HG03457 (cell line): ENCODE measurements around the gene PCARE.
"Not testable (repeated sequence)": the region's sequence is repeated elsewhere in the genome, so short reads cannot be mapped to it uniquely, and the experiment has no call there.

Experiments used
- ATAC-seq: cut with Tn5 transposase; IDR thresholded peaks from one replicate; pipeline ENCODE4 v1.9.1; 2021; ENCODE audit warnings: moderate number of reproducible peaks; ENCODE audit not compliant: unreplicated experiment

PCARE gene

GRCh38 chr2:29097569-29097968 is 23.2 kb upstream of the PCARE start:
- ATAC-seq: no peak

- ATAC-seq: no peak
Measured at GRCh38 chr2:29096969-29097368, 22.6 kb upstream of the PCARE start.

DNA sequence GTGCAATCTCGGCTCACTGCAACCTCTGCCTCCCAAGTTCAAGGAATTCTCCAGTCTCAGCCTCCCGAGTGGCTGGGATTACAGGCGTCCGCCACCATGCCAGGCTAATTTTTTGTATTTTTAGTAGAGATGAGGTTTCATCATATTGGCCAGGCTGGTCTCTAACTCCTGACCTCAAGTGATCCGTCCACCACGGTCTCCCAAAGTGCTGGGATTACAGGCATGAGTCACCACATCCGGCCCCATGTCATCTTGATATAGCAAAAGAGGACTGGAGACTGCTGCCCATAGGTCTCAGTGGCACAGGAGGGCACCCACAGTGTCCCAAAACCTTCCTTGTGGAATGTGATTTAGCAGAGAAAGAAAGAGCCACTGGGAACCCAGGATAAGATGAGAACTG is 16.0 kb upstream of the PCARE start:
- not testable (repeated sequence) for ATAC-seq

DNA sequence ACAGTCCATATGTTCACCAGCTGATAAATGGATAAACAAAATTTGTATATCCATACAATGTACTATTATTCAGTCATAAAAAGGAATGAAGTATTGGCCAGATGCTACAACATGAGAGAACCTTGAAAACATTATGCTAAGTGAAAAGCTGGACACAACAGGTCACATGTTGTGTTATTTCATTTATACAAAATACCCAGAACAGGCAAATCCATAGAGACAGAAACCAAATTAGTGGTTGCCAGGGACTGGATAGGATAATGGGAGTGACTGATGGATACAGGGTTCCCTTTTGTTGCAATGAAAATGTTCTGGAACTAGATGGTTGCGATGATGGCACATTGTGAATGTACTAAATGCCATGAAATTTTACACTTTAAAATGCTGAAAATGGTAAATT is 10.2 kb upstream of the PCARE start:
- no peak for ATAC-seq

DNA sequence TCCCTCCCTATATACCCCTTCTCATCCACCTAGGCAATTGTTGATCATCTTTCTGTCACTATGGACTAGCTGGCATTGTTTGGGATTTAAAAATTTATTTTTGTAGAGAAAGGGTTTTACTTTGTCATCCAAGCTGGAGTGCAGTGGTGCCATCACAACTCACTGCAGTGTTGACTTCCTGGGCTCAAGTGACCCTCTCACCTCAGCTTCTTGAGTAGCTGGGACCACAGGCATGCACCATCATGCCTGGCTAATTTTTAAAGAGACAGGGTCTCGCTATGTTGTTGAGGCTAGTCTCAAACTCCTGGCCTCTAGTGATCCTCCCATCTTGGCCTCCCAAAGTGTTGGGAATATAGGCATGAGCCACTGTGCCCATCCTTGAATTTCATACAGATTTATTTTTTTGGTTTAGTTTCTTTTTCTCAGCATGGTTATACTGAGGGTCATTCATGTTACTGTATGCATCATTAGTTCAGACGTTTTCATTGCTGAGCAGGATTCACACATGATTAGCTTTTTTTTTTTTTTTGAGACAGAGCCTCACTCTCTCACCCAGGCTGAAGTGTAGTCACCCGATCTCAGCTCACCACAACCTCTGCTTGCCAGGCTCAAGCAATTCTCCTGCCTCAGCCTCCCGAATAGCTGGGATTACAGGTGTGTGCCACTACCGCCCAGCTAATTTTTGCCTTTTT is 8.6 kb upstream of the PCARE start:
- no peak for ATAC-seq

GRCh38 chr2:29080886-29081743 is 6.8 kb upstream of the PCARE start:
- no peak for ATAC-seq

DNA sequence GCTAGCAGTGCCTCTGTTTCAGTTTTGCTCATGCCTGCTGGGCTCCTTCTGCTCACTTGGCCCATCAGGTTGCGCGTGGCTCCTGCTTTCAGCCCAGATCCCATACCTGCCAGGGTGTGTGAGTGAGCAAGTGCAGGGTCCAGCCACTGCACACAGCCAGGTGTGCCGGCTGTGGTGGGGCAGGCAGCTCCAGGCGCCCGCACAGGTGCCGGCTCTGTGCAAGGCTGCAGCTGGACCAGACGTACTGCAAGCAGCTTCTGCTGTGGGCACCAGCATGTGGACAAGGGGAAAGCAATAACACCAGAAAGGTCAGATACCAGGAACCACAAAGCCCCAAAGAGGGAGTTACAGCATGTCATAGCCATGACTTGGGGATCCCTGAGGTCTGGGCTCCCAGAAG is 5.6 kb upstream of the PCARE start:
- ATAC-seq: no peak

- no peak for ATAC-seq
Measured at GRCh38 chr2:29075894-29076705, 1.8 kb upstream of the PCARE start.

DNA sequence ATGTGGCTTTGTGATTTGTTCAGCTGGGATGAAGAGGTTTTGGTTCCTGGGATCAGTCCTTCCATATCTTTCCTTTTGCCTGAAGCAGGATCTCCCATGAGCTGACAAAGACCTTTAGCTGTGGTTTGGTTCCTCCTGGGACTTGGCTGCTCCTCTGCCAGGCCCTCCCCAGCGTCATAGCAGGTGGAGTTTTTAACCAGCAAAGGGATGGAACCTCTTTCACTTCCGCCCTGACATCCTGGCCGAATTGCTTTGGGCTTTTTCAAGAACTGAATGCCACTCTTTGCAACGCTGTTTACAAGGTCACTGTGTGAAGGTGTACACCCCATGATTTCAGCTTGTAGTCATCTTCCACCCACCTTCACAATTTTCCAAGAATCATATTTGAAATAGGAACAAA is 390 bp downstream of the PCARE start:
- ATAC-seq: no peak

DNA sequence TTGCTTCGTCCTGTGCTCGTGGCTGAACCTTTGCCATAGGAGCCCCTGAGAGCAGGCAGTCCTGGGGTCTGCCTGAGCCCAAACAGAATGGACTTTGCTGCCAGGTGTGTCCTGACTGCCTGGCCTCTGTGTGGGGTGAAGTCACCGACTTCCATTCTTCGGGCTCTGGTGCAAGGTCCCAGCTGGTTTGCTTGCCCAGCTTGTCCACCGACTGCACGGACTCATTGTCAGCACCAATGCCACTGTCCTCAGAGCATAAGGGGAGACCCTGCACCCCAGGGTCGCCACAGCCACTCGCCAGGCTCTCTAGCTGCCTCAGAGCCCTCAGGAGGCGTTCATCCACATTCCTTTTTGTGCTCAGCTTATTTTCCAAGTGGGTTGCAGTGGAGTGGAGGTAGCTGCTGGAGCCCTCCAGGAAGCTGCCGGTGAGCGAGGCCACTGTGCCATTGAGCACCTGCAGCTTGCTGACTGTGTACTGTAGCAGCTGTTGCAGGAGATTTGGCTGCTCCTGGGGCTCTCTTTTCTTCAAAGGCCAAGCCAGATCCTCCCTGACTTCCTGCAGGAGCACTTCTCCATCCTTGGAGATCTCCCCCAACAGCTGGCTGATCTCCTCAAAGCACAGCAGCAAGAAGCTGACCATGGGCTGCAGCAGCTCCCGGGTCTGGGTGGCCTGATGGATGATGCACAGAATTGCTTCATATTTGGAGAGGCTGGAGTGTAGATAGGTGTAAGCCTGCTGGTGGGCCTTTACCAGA is 1.2 kb downstream of the PCARE start:
- ATAC-seq: no peak

GRCh38 chr2:29072251-29072650 is 2.1 kb downstream of the PCARE start:
- ATAC-seq: no peak

DNA sequence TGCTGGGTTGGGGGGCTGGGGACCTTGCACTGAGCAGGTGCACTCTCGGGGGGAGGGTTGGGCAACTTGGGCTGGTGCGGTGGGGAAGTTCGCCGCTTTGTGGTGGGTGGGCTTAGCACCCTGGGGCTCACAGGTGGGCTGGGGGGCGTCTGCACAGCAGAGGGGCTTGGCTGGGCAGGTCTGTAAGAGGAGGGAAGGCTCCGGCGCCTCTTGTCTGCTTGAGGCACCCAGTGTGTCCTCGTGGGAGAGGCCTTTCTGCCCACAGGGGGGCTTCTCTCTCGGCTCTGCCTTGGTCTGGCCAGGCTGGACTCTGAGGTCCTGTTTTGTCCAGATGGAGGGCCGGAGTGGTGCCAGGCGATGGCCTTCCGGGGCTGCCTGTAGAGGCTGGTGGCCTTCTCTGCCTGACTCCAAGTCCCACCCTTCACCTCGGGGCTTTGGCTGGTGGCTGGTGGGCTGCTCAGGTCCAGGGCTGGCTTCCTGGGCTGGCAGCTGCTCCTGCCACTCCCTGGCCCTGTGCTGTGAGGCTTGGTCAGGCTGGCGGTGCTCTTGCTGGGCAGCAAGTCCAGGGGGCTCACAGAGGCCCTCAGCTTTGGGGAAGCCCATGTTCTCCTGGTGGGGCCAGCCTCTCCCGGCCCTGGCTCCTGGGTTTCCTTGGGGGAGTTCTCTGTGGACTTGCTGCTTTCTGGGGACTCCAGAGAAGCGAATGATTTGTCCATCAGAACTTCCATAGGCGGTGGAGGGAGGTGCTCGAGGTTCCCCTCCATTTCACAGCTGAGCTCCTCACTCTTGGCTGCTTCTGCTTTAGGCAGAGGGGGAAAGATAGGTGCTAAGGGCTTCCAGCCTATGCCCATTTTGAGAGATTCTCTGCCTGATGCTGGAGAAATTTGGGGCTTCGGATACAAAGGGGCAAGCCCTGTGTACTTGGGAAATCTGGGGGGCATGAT is 3.0 kb downstream of the PCARE start:
- no peak for ATAC-seq

GRCh38 chr2:29070526-29070925 is 3.8 kb downstream of the PCARE start:
- ATAC-seq: no peak

DNA sequence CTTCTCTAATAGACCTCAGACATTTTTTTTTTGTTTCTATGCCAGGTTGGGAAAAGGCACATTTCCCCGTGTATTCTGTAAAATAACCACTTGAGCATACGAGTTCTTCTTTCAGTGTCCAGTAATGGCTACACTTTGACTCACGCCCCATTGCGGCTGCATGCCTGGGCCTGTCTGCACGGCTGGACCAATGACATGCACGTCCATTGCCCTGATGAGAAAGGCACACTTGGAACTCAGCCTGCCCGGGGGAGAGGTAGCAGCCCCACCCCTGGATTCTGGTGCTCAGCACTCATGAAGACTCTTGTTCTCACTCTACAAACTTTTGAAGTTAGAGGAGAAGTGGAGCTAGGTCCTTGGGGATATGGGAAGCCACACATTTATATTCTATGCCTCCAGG is 5.8 kb downstream of the PCARE start:
- ATAC-seq: no peak

- no peak for ATAC-seq
Measured at GRCh38 chr2:29066997-29067605, 7.2 kb downstream of the PCARE start.

DNA sequence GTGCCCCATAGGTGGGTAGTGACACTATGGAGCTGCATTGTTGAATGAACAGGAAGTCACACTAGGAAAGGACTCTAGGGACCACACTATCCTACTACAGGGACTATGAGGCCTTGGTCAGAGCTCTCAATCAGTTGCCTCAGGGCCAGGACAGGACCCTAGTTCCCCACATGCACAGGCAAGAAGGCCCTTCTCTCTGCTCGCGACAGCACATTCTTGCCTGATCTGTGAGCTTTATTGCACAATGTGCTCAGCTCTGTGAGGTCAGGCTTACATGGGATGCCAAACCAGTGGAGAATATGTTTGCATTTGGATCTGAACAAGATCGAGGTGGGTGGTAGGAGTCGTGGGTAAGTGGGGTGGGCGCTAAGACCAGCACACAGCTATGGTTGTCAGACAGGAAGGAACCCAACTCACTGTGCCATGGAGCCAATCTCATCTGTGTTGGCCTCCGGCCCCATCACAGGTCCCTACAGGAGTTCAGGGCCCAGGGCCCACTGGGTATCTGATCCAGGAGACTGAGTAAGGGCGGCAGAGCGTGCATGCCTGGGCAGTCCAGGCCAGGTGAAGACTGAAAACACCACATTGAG is 8.0 kb downstream of the PCARE start:
- no peak for ATAC-seq

DNA sequence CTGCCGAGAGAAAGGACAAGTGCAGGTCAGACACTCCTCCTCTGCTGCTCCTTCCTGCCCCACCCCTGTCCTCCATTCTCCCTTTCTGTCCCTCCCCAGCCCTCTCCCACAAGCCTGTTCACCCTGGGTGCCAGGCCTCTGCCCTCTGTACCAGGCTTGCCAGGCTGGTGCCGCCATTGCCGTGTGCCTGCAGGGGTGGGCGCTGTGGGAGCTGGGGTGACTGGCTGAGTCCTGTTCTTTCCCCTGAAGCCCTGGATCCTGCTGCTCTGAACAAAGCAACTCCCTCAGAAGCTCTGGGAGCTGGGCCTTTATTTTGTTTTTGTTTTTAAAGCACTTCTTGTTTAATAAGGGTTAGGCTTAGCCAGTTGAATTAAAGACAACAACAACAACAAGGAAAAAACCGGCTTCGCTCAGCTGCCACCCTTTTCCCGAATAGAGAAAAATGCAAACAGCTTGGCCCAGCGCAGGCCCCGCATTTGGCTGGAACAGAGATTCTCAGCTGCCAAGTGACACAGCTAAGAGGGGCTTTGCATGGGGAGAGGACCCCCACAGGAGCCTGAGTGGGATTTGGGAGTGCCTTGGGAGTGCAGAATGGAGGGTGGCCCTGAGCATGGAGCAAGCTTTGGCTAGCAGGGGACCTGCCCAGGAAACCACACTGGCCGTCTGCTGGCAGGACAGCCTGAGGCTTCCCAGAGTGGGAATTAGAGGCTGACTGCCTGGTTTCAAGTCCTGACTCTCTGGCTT is 9.1 kb downstream of the PCARE start:
- no peak for ATAC-seq

GRCh38 chr2:29064746-29065067 is 9.6 kb downstream of the PCARE start:
- no peak for ATAC-seq

DNA sequence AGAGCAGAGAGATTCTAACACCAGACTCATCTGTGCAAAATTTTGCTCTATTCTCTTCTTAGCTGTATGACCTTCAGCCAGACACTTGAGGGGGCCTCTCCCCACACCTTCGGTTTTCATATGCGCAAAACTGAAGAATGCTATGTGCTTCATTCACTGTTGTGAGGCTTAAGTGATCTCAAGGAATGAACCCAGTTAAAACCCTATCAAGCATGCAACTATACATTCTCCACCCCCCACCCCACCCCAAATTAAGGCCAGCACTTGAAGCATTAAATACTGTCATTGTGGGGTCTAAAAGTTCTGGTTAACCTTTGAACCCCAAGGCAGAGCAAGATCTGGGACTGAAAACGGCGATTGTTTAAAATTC is 10.0 kb downstream of the PCARE start:
- no peak for ATAC-seq
